HG02938 (cell line): ENCODE results near the gene TMEM186.
"Not testable (repeated sequence)": the region's sequence is repeated elsewhere in the genome, so short reads cannot be mapped to it uniquely, and the experiment has no call there.

Experiments
- ATAC-seq: cut with Tn5 transposase; IDR thresholded peaks from one replicate; pipeline ENCODE4 v1.9.1; 2021; ENCODE audit warnings: mild to moderate bottlenecking, moderate library complexity; ENCODE audit not compliant: unreplicated experiment

The TMEM186 gene

DNA sequence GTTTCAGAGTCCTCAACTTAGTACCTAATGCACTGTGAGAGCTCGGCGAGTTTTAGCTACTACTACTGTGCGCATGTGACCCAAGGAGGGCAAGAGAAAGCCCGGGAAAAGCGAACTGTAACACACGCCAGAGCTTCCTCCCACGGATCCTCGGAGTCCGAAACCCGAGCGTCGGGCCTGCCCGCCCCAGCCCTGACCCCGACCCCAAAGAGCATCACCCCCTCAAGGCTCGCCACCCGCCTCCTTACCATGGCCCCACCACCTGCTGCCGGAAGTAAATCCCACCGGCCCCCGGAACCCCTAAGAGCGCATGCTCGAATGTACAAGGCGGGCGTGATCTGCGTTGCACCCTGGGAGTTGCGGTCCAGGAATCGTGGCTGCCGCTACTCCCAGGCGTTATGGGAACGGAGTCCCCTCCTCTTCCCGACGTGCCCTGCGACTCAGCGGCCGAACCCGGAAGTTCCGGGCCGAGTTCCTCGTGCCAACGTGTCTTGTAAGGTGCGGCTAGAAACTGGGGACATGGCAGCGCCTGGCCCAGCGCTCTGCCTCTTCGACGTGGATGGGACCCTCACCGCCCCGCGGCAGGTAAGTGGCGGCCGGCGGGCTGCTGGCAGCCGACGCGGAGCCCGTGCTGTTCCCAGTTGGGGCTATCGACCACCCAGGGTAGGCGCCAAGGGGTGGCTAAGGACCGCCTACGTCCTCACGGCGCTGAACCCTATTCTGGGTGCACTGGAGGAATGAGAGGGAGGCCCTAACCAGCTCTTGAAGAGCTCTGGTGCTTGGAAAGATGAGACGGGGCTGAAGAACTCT is at the start of gene TMEM186, which contains the start of gene PMM2:
Gene TMEM186 (minus strand): TSS at position 276 of the 810 bp plus-strand sequence. CDS start 25 bp downstream, at position 251.
Gene PMM2 (plus strand): TSS at position 476 of the 810 bp plus-strand sequence. CDS start 44 bp downstream, at position 520.
- peak; percentile 87 for ATAC-seq

DNA sequence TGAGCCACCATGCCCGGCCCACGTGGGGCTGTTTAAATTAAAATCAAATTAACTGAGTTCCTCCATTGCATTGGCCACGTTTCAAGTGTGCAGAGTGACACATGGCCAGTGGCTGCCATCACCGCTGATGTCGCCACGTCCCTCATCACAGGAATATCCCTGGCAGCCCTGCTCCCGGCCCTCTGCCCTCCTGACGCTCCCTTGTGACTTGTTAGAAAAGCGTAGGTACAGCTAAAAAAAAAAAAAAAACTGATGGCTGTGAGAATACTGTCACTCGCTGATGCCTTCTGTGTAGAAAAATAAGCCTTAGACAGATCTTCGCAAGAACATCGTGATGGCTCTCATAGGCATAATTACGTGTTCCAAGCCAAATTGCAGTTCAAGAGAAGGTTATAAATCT is 49.7 kb upstream of the TMEM186 start:
- ATAC-seq = no peak

DNA sequence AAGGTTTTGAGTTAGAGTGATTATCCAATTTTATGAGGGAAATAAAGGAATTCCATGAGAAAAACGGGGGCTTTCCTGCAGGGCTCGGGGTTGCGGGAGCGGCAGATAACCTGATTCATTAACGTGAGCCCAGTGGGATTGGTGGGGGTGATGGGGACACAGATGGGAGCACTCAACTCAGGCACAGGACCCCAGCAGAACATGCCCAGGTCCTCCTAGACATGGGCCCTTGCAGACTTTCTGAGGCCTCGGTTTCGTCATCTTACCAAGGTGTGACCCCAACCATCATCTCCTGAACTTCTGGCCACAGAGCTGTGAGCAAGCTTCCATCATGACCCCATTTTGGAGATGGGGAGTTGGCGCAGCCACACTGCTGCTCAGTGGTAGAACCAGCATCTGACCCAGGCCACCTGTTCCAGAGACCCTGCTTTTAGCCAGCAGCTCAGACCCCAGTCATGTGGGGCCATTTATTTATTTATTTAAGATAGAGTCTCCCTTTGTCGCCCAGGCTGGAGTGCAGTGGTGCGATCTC is 49.0 kb upstream of the TMEM186 start:
- ATAC-seq = no peak

DNA sequence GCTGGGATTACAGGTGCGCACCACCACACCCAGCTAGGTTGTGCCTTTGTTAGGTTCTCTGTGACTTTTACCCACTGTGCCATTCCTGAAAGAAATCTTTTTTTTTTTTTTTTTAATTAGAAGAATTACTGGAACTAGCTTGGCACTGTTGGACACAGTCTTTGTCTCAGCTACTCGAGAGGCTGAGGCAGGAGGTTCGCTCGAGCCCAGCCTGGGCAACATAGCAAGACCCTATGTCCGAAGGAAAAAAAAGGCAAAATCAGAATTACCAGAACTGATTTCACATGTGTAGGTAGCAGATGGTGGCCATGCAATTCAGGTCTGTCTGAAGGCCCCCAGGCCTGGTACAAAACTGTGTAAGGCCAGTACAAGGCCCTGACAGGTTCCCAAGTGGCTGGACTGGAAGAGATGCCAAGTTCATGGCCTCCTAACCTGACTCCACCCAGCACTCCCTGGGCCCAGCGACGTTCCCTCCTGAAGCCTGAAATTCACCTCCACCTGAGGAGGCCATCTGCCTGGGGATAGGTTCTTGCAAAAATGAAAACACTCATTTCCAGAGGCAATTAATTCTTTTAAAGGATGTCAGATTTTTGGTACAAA is 48.4 kb upstream of the TMEM186 start:
- no peak for ATAC-seq

GRCh38 chr16:8843296-8843695 is 45.9 kb upstream of the TMEM186 start:
- not testable (repeated sequence) for ATAC-seq

- ATAC-seq = not testable (repeated sequence)
Observed at GRCh38 chr16:8842016-8842415, 44.6 kb upstream of the TMEM186 start.

GRCh38 chr16:8837594-8837993 is 40.2 kb upstream of the TMEM186 start:
- not testable (repeated sequence) for ATAC-seq

DNA sequence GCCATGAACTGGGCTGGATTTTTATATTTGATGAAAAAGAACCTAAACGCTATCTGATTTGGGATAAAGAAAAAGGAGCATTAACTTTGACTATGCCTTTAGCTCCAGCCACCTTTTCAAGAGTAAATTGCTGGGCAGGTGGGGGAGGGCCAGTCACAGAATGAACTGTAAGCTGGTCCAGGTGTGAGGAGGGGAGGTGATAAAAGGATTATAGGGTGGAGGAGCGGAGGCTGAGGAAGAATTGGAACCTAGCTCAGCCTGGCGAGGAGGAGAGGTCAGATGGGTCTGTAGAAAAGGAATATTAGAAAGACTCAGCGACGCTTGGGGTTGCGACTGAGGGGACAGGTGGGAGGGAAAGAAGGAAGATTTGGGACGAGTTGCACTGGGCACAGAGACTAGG is 39.4 kb upstream of the TMEM186 start:
- not testable (repeated sequence) for ATAC-seq

DNA sequence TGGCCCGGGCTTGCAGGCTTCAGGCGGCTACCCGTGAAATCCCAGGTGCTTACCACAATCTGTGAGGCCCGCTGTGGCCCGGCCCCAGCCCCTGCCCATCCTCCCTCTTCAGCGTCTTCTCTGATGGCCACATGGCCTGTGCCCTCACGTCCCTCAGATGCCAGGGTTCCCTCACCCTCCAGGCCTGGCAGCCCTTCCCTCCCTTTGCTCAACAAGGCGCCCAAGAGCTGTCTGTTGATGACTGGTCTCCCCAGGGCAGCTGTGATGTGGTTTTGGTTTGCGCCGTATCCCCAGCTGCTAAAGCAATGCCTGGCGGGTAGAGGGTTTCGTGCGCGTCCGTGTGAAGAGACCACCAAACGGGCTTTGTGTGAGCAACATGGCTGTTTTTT is 35.3 kb upstream of the TMEM186 start:
- no peak for ATAC-seq

DNA sequence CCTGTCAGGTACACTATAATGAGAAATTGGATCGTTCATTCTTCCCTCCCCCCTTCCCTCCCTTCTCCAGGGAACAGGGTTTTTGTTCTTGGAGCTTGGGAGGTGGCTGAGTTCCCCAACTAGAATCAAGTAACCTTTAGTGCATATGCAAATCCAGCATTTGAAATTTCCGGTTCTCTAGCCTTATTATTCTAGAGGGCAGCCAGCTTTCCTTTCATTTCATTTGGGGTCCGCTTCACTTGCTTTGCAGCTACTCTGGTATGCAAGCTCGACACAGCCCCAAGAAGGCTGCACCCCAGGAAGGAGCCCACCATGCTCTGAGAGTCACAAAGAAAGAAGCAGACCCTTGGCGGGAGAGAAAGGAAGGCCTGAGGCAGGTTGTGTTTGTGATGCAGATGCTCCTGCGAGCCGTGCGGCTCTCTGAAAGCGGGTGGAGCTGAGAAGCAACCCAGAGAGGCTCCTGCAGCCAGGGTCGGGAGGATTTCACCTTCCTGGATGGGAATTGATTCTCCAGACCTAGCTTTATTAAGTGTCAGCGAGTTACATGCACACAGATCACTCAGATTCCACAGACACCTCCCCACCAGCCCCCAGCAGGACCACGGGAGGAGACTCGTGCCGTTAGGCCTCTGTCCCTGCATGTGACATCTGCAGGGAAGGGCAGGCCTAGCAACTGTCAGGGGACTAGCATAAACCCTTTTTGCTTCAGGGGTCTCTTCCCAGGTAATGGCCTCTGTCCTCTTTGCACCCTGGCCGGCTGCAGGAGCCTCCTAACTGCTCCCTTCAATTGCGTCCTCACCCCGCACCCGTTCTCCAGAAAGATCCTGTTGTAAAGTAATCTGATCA is 34.7 kb upstream of the TMEM186 start:
- no peak for ATAC-seq

- ATAC-seq = no peak
Observed at GRCh38 chr16:8831450-8831849, 34.0 kb upstream of the TMEM186 start.

GRCh38 chr16:8828541-8829165 is 31.2 kb upstream of the TMEM186 start:
- no peak for ATAC-seq

- ATAC-seq = no peak
Observed at GRCh38 chr16:8826278-8826879, 28.9 kb upstream of the TMEM186 start.

DNA sequence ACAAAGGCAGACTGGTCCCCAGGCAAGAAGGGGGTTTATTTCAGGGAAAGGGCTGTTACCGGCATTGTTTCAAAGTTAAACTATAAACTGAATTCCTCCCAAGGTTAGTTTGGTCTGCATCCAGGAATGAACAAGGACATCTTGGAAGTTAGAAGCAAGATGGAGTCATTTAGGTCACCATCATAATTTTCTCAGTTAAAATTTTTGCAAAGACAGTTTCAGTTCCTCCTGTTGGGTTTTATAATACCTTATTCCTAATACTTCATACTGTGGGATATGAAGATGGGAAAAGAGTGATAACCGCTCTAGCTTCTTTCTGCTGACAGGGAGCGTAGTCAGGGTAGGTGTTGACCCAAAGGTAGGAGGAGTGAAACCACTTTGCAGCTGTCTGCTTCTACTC is 25.0 kb upstream of the TMEM186 start:
- ATAC-seq = no peak

DNA sequence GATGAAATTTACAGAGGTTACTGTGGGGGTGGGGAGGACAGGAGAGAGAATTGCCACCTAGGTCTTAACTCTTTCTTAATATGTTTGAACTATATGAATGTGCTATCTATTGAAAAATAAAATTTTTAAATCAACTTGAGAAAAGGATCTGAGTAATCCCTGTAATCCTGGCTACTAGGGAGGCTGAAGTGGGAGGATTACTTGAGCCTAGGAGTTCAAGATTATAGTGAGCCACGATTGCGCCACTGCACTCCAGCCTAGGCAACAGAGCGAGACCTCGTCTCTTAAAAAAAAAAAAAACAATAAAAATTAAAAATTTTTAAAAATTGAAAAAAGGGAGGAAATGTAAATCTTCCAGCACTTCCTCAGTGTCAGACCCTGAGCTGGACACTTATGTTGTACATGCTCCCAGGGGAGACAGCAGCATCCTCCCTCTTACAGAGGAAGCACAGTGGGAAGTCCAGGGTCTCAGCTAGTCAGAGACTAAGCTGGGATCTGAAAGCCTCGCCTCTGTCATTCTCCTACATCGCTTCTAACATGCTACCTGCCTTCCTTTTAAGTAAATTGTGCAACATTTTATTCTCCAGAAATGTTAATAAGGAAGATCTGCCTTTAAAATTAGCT is 22.1 kb upstream of the TMEM186 start:
- no peak for ATAC-seq

DNA sequence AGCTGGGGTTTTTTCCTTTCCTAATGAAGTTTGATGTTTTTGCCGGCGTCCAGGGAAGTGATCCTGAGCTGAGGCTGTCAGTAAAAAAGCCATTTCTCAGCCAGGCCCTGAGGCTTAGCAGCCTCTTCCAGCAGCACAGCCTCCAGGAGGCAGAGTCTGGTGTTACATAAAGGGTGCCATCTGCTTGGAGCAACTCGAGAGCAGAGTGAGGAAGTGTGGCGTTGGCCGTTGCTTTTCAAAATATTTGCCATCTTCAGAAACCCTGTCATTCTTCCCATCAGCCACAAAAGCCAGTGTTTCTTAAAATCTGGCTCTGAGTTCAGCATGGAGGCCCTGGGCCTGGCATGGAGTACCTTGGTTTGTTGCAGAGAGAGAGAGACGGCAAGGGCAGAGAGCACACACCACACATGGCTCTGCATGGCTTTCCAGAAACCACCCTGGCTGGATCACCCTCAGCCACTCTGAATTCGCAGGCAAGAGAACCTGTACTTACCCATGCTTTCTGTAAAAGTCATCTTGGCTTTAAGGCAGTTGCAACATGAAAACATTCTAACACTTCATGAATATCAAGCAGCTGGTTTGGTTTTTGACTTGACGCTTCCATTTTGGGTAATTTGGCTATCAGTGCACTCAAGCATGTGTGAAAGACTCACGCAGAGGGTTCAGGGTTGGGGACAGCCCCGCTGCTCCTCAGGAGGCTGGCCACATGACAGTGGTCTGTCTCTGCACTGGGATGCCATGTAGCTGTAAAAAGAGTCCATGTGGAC is 21.2 kb upstream of the TMEM186 start:
- ATAC-seq = peak; percentile 78

- no peak for ATAC-seq
Observed at GRCh38 chr16:8816967-8817655, 19.7 kb upstream of the TMEM186 start.

- no peak for ATAC-seq
Observed at GRCh38 chr16:8814095-8814806, 16.8 kb upstream of the TMEM186 start.
